Transverse colon (tissue), 4 donors: ENCODE data around the gene TMEM233. TPM values are rescaled to one million over a fixed set of nuclear protein-coding genes. Genes with fewer than 3 reads are reported as not detected.

ENCODE experiments used
- DNase-seq: peaks from one replicate; pipeline ENCODE4 v3.0.0-alpha.2; 2019
- H3K27ac ChIP-seq, 4 donors: fragments of 200-600 bp; sonication (generic); 2 replicates each; pipeline ENCODE4 v1.5.1; 2016 to 2018; ENCODE audit warnings: inconsistent platforms in 4 of 4
- H3K27me3 ChIP-seq: fragments of 200-600 bp; sonication (generic); 2 replicates; pipeline ENCODE4 v1.5.1; 2017; ENCODE audit warnings: inconsistent platforms
- H3K36me3 ChIP-seq, 4 donors: fragments of 200-600 bp; sonication (generic); 2 replicates each; pipeline ENCODE4 v1.5.1; 2017 to 2019; ENCODE audit warnings: inconsistent platforms in 4 of 4
- H3K4me1 ChIP-seq, 4 donors: fragments of 200-600 bp; sonication (generic); 2 replicates each; pipeline ENCODE4 v1.5.1; 2017 to 2020; ENCODE audit warnings: inconsistent platforms in 4 of 4
- H3K4me3 ChIP-seq, 4 donors: fragments of 200-600 bp; sonication (generic); 1 replicate in 1 of 4; 2 replicates in 3 of 4; pipeline versions ENCODE4 v1.5.1 to v1.6.1; 2017 to 2019; ENCODE audit warnings: inconsistent platforms in 4 of 4
- H3K9me3 ChIP-seq, 2 donors: fragments of 200-600 bp; sonication (generic); 2 replicates each; pipeline ENCODE4 v1.5.1; 2017 to 2019; ENCODE audit warnings: inconsistent platforms in 2 of 2
- EP300 ChIP-seq: sonication (generic); formaldehyde crosslinking; IDR thresholded peaks from one replicate; pipeline ENCODE4 v1.6.1; 2017; ENCODE audit warnings: antibody characterized with exemption, low read depth
- POLR2A ChIP-seq: fragments of 450-650 bp; IDR thresholded peaks from one replicate; pipeline ENCODE4 v1.6.1; 2016; ENCODE audit warnings: antibody characterized with exemption, mild to moderate bottlenecking, moderate library complexity
- POLR2AphosphoS5 ChIP-seq, 3 donors: sonication (generic); formaldehyde crosslinking; IDR thresholded peaks; one replicate each; pipeline ENCODE4 v1.6.1; 2016; ENCODE audit warnings: antibody characterized with exemption in 3 of 3
- WGBS, 2 donors: methylation state at CpG; one replicate each; pipeline ENCODE4 v1.1.5; 2018; ENCODE audit warnings: low coverage in 1 of 2; 5-methylcytosine and 5-hydroxymethylcytosine counted together
- in situ Hi-C, 4 donors: fragments of 200-750 bp; cut with MboI; loops; one replicate each; pipeline versions ENCODE4 v1.15.0 to v1.15.1; 2017; ENCODE audit warnings: low sequenced_read_pairs in 3 of 4, low pct_ligation_motif_present in 1 of 4, low pct_unique_long_range_greater_than_20kb in 1 of 4
- intact Hi-C: fragments of 100-400 bp; cut with DNase I; formaldehyde crosslinking; loops from one replicate; pipeline ENCODE4 v1.15.1; 2023; ENCODE audit warnings: low total_unique reads
- total RNA-seq, 4 donors: library from RNA; depleted of rRNA; stranded (reverse); fragments of >200 nt; gene quantifications; one replicate each; pipeline ENCODE4 v1.1.0, GENCODE V29; 2016
- TF ChIP-seq, protein P1 (sequence below), 5 experiments: fragments of 200-600 bp in 3 of 5; fragments of 450-650 bp in 2 of 5; sonication (generic) in 3 of 5; IDR thresholded peaks; 1 replicate in 2 of 5; 2 replicates in 3 of 5; pipeline ENCODE4 v1.5.1; 2016 to 2017; ENCODE audit warnings: antibody characterized with exemption in 5 of 5, inconsistent platforms in 3 of 5, mild to moderate bottlenecking in 2 of 5, moderate library complexity in 1 of 5

The TMEM233 gene
- total RNA-seq, 4 donors from 2014 or later, result 0.27 TPM; not detected in 3

DNA sequence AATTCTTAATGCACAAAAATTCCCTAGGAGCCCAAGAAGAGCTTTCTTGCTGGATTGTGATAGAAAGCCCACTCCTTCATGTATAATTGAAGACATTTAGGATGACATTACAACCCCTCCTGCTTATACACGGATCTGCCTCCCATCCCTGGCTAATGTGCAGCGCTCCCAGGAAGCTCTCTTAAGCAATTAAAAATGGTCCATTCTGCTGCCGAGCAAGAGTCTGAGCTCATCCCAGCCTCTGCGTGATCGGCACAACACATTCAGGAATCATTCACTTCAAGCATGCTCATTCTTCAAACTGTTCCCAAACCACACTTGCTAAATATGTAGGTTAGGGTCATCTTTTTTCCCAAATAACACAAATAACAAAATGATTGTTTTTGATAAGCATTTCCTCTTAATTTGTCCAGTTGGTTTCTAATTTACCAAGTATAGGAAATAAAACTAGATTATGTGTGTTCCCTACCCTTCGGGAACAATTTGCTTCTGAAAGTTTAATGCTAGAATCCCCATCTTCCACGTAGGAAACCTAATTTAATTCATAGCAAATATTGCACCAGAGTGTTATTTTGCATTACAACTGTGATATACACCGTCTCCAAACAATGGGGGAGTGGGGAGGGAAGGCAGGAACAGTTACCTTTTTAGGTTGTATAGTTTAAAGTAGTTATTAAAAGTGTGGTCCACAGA lies 17.3 kb upstream of the TMEM233 start:
- no peaks in the 10 kb centered on the region for H3K27me3 ChIP-seq
- no peaks in the 10 kb centered on the region for H3K9me3 ChIP-seq
- in situ Hi-C loops (no loop called here), intact Hi-C loops (no loop called here)
- no peak overlapping the region for H3K4me3 ChIP-seq
- H3K4me1 ChIP-seq, result no peaks in the 10 kb centered on the region
- H3K27ac ChIP-seq, result no peak overlapping the region
- no peak for TF ChIP-seq EP300
- no peak for TF ChIP-seq POLR2A
- TF ChIP-seq, protein P1, sequence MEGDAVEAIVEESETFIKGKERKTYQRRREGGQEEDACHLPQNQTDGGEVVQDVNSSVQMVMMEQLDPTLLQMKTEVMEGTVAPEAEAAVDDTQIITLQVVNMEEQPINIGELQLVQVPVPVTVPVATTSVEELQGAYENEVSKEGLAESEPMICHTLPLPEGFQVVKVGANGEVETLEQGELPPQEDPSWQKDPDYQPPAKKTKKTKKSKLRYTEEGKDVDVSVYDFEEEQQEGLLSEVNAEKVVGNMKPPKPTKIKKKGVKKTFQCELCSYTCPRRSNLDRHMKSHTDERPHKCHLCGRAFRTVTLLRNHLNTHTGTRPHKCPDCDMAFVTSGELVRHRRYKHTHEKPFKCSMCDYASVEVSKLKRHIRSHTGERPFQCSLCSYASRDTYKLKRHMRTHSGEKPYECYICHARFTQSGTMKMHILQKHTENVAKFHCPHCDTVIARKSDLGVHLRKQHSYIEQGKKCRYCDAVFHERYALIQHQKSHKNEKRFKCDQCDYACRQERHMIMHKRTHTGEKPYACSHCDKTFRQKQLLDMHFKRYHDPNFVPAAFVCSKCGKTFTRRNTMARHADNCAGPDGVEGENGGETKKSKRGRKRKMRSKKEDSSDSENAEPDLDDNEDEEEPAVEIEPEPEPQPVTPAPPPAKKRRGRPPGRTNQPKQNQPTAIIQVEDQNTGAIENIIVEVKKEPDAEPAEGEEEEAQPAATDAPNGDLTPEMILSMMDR (IDR thresholded peaks at IDR 0.05), result no peak
- TF ChIP-seq POLR2AphosphoS5 (IDR thresholded peaks at IDR 0.05), result no peak
- WGBS, 2 donors, result 68 to 72% methylated on average over 8 of the region's 8 CpGs
- DNase-seq, result no peak
- H3K36me3 ChIP-seq, result no peaks in the 10 kb centered on the region

DNA sequence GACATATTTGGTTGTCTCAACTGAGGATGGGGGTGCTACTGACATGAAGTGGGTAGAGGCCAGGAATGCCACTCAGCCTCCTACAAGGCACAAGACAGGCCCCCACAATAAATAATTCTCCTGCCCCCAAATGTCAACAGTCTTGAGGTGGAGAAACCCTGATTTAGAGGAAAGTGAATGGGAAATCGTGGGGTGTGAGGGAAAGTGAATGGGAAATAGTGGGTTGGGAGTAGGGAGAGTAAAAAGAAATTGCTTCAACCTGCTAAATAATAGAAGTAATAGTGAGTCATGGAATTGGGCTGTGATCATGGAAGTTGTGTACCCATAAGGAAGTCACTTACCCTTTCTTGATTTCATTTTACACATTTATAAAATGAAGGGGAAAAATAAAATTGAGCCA lies 16.7 kb upstream of the TMEM233 start:
- in situ Hi-C loops, result no loop called here

DNA sequence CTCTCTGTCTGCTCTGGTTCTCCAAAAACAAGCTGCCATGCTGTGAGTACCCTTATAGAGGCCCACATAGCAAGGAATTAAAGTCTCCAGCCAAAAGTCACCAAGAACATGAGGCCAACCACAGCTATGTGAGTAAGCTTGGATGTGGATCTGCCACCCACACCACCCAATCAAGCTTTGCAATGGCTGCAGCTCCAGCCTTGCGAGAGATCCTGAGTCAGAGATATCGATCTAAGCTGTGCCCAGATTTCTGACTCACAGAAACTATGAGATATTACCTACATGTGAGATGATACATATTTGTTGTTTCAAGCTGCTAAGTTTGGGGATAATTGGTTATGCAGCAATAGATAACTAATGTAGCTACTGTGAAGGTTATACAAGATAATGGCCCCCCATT lies 15.5 kb upstream of the TMEM233 start:
- WGBS, 2 donors, result 91 to 100% methylated on average over 2 of the region's 2 CpGs
- Histone ChIP-seq H3K27me3 (no peaks in the 10 kb centered on the region), H3K36me3 (no peaks in the 10 kb centered on the region), H3K4me1 (no peaks in the 10 kb centered on the region), H3K9me3 (no peaks in the 10 kb centered on the region), H3K4me3 (no peak overlapping the region), H3K27ac (no peak overlapping the region)
- DNase-seq, result no peak
- in situ Hi-C loops (no loop called here), intact Hi-C loops (no loop called here)
- TF ChIP-seq EP300 (no peak), POLR2AphosphoS5 (IDR thresholded peaks at IDR 0.05) (no peak), POLR2A (no peak)
- TF ChIP-seq, protein P1 (IDR thresholded peaks at IDR 0.05), result no peak

More for the DNA sequence above, 16.7 kb upstream of the TMEM233 start:
- no peak overlapping the region for H3K27ac ChIP-seq
- H3K36me3 ChIP-seq, result no peaks in the 10 kb centered on the region
- H3K27me3 ChIP-seq, result no peaks in the 10 kb centered on the region
- TF ChIP-seq POLR2A (no peak), POLR2AphosphoS5 (IDR thresholded peaks at IDR 0.05) (no peak), EP300 (no peak)
- TF ChIP-seq, protein P1 (IDR thresholded peaks at IDR 0.05), result no peak
- no peaks in the 10 kb centered on the region for H3K4me1 ChIP-seq
- no peaks in the 10 kb centered on the region for H3K9me3 ChIP-seq
- H3K4me3 ChIP-seq, result no peak overlapping the region
- no peak for DNase-seq
- 38 to 50% methylated on average over 1 of the region's 1 CpG for whole genome bisulfite sequencing, 2 donors
- intact Hi-C loops, result no loop called here

DNA sequence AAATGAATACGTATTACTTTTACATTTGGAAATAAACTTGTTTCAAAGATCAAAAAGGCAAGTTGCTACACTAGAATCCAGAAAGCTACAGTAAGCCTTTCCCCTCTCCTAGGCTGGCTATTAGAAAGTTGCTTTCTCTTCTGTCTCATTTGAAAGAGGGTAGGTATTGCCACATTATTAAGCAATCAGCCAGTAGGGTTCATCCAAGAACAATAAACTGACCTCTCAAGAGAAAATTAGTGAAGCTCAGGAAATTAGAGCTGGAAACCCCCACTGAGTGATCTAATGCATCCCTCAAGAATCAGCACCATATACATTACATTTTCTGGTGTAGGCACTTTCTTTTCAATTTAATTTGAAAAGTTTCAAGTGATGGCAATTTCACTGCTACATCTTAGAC lies 4.5 kb upstream of the TMEM233 start:
- Histone ChIP-seq H3K4me1 (no peaks in the 10 kb centered on the region), H3K9me3 (no peaks in the 10 kb centered on the region), H3K36me3 (no peaks in the 10 kb centered on the region), H3K27ac (no peak overlapping the region), H3K4me3 (no peak overlapping the region), H3K27me3 (peaks cover 23% of the 10 kb centered on the region)
- no peak for DNase-seq
- intact Hi-C loops, result no loop called here
- 67 to 80% methylated on average over 1 of the region's 1 CpG for WGBS, 2 donors
- TF ChIP-seq POLR2AphosphoS5 (IDR thresholded peaks at IDR 0.05), result no peak
- no peak for TF ChIP-seq POLR2A
- TF ChIP-seq EP300, result no peak
- TF ChIP-seq, protein P1 (IDR thresholded peaks at IDR 0.05), result no peak
- in situ Hi-C loops, result no loop called here
